SK-N-SH (cell line): ENCODE results near the gene MRAP2. TPM values are rescaled to one million over a fixed set of nuclear protein-coding genes. Genes with fewer than 3 reads are reported as not detected.

Source experiments
- CTCF ChIA-PET: fragments of 300-600, 350-600 bp; formaldehyde crosslinking; extraction: SDS; loops from one replicate; lab custom pipeline; 2021; lab: Yijun Ruan, JAX
- POLR2A ChIA-PET: fragments of 350-600 bp; sonication (Branson Sonifier 250); formaldehyde crosslinking; extraction: SDS; loops from one replicate; lab custom pipeline; 2020; ENCODE audit warnings: antibody characterized with exemption, inconsistent platforms; lab: Yijun Ruan, JAX
- DNase-seq: peaks from one replicate; pipeline ENCODE4 v3.0.0; 2012
- H2AFZ ChIP-seq: fragments of 200-600 bp; sonication (generic); 2 replicates; pipeline ENCODE4 v1.8.1; 2016; ENCODE audit warnings: antibody characterized with exemption, mild to moderate bottlenecking, low read depth
- H3F3A ChIP-seq: fragments of 200-600 bp; sonication (generic); replicated peaks from 2 replicates; pipeline ENCODE3; 2016; ENCODE audit warnings: antibody characterized with exemption, mild to moderate bottlenecking; ENCODE audit not compliant: insufficient read depth
- H3K27ac ChIP-seq, 2 experiments: fragments of 200-500 bp in 1 of 2; fragments of 200-600 bp in 1 of 2; sonication (Bioruptor generic) in 1 of 2; sonication (generic), shearing (Covaris generic) in 1 of 2; 2 replicates each; pipeline versions ENCODE4 v1.5.1 to v1.6.1; 2014 to 2016; ENCODE audit warnings: low read depth in 2 of 2, inconsistent platforms in 1 of 2, low read length in 1 of 2, mild to moderate bottlenecking in 1 of 2, mixed read lengths in 1 of 2
- H3K27me3 ChIP-seq: fragments of 200-600 bp; sonication (generic), shearing (Covaris generic); 2 replicates; pipeline ENCODE4 v1.6.1; 2016; ENCODE audit warnings: mixed run types; ENCODE audit not compliant: insufficient read depth
- H3K36me3 ChIP-seq, 2 experiments: fragments of 200-500 bp in 1 of 2; fragments of 200-600 bp in 1 of 2; sonication (Bioruptor generic) in 1 of 2; sonication (generic) in 1 of 2; replicated peaks in 1 of 2; 2 replicates each; pipeline versions ENCODE3 to v1.5.1; 2014 to 2016; ENCODE audit warnings: low read length in 1 of 2, mild to moderate bottlenecking in 1 of 2; ENCODE audit not compliant: insufficient read depth in 2 of 2, control insufficient read depth in 1 of 2
- H3K4me1 ChIP-seq, 2 experiments: fragments of 200-500 bp in 1 of 2; fragments of 200-600 bp in 1 of 2; sonication (Bioruptor generic) in 1 of 2; sonication (generic), shearing (Covaris generic) in 1 of 2; 2 replicates each; pipeline versions ENCODE4 v1.5.1 to v1.6.1; 2014 to 2016; ENCODE audit warnings: low read depth in 1 of 2, low read length in 1 of 2, mixed run types in 1 of 2; ENCODE audit not compliant: insufficient read depth in 2 of 2, control insufficient read depth in 1 of 2
- H3K4me2 ChIP-seq: fragments of 200-600 bp; sonication (generic), shearing (Covaris generic); 2 replicates; pipeline ENCODE4 v1.6.1; 2017; ENCODE audit warnings: mixed run types
- H3K4me3 ChIP-seq, 2 experiments: fragments of 200-500 bp in 1 of 2; fragments of 200-600 bp in 1 of 2; sonication (Bioruptor generic) in 1 of 2; sonication (generic), shearing (Covaris generic) in 1 of 2; 2 replicates each; pipeline versions ENCODE4 v1.5.1 to v1.8.1; 2014 to 2016; ENCODE audit warnings: low read depth in 2 of 2, inconsistent platforms in 1 of 2, low read length in 1 of 2, mild to moderate bottlenecking in 1 of 2, mixed read lengths in 1 of 2, moderate library complexity in 1 of 2
- H3K79me2 ChIP-seq: fragments of 200-600 bp; sonication (generic); 2 replicates; pipeline ENCODE4 v1.8.1; 2017; ENCODE audit warnings: mild to moderate bottlenecking; ENCODE audit not compliant: insufficient read depth
- H3K9ac ChIP-seq: fragments of 200-600 bp; sonication (generic); 2 replicates; pipeline ENCODE4 v1.6.1; 2017; ENCODE audit warnings: mixed run types
- H3K9me2 ChIP-seq: fragments of 200-600 bp; sonication (generic); 2 replicates; pipeline ENCODE4 v1.6.1; 2017; ENCODE audit warnings: mixed run types
- H3K9me3 ChIP-seq: fragments of 200-600 bp; sonication (generic); 2 replicates; pipeline ENCODE4 v1.6.1; 2017; ENCODE audit warnings: mixed run types, mild to moderate bottlenecking, moderate library complexity
- H4K20me1 ChIP-seq: fragments of 200-600 bp; sonication (generic); 2 replicates; pipeline ENCODE4 v1.6.1; 2017; ENCODE audit warnings: mild to moderate bottlenecking, mixed run types; ENCODE audit not compliant: insufficient read depth
- EZH2phosphoT487 ChIP-seq: fragments of 200-600 bp; sonication (generic); IDR thresholded peaks from 2 replicates; pipeline ENCODE4 v1.6.1; 2017; ENCODE audit warnings: low read depth, mixed run types, mild to moderate bottlenecking, antibody characterized with exemption, moderate library complexity, borderline replicate concordance
- FOSL2 ChIP-seq: IDR thresholded peaks from 2 replicates; pipeline ENCODE4 v1.4.0; 2012; ENCODE audit warnings: low read depth, mild to moderate bottlenecking, moderate library complexity, borderline replicate concordance
- FOXJ3 ChIP-seq: sonication (generic); formaldehyde crosslinking; IDR thresholded peaks from 2 replicates; pipeline ENCODE4 v1.5.1; 2020; ENCODE audit warnings: mild to moderate bottlenecking, missing genetic modification reagents
- FOXM1 ChIP-seq: IDR thresholded peaks from 2 replicates; pipeline ENCODE4 v1.4.0; 2012; ENCODE audit warnings: low read depth, mild to moderate bottlenecking
- GABPA ChIP-seq: IDR thresholded peaks from 2 replicates; pipeline ENCODE4 v1.4.0; 2012; ENCODE audit warnings: low read depth, mild to moderate bottlenecking
- MEF2A ChIP-seq: IDR thresholded peaks from 2 replicates; pipeline ENCODE4 v1.4.0; 2012; ENCODE audit warnings: low read depth, borderline replicate concordance
- NRF1 ChIP-seq: IDR thresholded peaks from 2 replicates; pipeline ENCODE4 v1.6.1; 2012; ENCODE audit warnings: low read depth, mild to moderate bottlenecking, low read length
- RCOR1 ChIP-seq: fragments of 150-350 bp; IDR thresholded peaks from 2 replicates; pipeline ENCODE4 v1.6.1; 2017; ENCODE audit warnings: antibody characterized with exemption, low read length
- RFX5 ChIP-seq: IDR thresholded peaks from 2 replicates; pipeline ENCODE4 v1.6.1; 2012; ENCODE audit warnings: mild to moderate bottlenecking, improper control_type of control experiment, low read length
- SIN3A ChIP-seq: IDR thresholded peaks from 2 replicates; pipeline ENCODE4 v1.6.1; 2012; ENCODE audit warnings: low read depth, mild to moderate bottlenecking, low read length, moderate library complexity, borderline replicate concordance
- SMC3 ChIP-seq: IDR thresholded peaks from 2 replicates; pipeline ENCODE4 v1.6.1; 2012; ENCODE audit warnings: low read depth, low read length, improper control_type of control experiment
- TAF1 ChIP-seq: IDR thresholded peaks from 2 replicates; pipeline ENCODE4 v1.6.1; 2012; ENCODE audit warnings: low read depth, mild to moderate bottlenecking, low read length, moderate library complexity, borderline replicate concordance
- TCF12 ChIP-seq: IDR thresholded peaks from 2 replicates; pipeline ENCODE4 v1.4.0; 2012
- YY1 ChIP-seq: IDR thresholded peaks from 2 replicates; pipeline ENCODE4 v1.4.0; 2012; ENCODE audit warnings: low read depth, mild to moderate bottlenecking
- WGBS: methylation state at CpG from one replicate; pipeline ENCODE4 v1.1.6; 2017; ENCODE audit warnings: low lambda C conversion rate; 5-methylcytosine and 5-hydroxymethylcytosine counted together
- polyA plus RNA-seq, 3 experiments: library from polyadenylated mRNA; depleted of rRNA; stranded (reverse); fragments of >200 nt; gene quantifications; 2 replicates each; pipeline ENCODE4 v1.2.3, GENCODE V29; 2012
- TF ChIP-seq, protein P1 (sequence below): IDR thresholded peaks from 2 replicates; pipeline ENCODE4 v1.6.1; 2012; ENCODE audit warnings: mild to moderate bottlenecking, low read depth, low read length, moderate library complexity
- TF ChIP-seq, protein P2 (sequence below): IDR thresholded peaks from 2 replicates; pipeline ENCODE4 v1.4.0; 2012; ENCODE audit warnings: low read depth, borderline replicate concordance
- TF ChIP-seq, protein P3 (sequence below): IDR thresholded peaks from 2 replicates; pipeline ENCODE4 v1.4.0; 2012; ENCODE audit warnings: low read depth
- TF ChIP-seq, protein P4 (sequence below): IDR thresholded peaks from 2 replicates; pipeline ENCODE4; 2012
- TF ChIP-seq, protein P5 (sequence below): fragments of 150-350 bp; IDR thresholded peaks from 2 replicates; pipeline ENCODE4 v1.6.1; 2017; ENCODE audit warnings: antibody characterized with exemption, low read length, low read depth, borderline replicate concordance

MRAP2 gene
- polyA plus RNA-seq, 1 of the 3 experiments (the other 2 are of a cell fraction): 0.12 TPM

DNA sequence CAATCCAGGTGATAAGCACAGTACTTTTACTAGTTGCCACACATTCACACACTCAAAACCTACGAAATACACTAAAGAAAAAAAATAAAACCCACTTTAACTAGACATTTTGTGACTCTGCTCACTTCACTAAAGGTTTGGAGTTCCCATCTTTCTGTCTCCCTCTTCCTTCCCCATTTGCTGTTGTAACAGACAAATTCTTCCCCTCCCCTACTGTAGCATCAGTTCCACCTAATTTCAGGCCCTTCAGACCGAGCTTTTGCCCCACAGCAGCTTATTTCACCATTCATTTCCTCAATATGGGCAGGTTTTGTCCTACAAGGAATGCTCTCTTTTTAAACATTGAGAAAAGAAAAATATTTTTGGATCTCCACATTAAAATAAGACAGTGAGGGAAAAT, 31.3 kb upstream of the MRAP2 start:
- no peaks in the 10 kb centered on the region for H3K27me3 ChIP-seq
- TF ChIP-seq, protein P1, sequence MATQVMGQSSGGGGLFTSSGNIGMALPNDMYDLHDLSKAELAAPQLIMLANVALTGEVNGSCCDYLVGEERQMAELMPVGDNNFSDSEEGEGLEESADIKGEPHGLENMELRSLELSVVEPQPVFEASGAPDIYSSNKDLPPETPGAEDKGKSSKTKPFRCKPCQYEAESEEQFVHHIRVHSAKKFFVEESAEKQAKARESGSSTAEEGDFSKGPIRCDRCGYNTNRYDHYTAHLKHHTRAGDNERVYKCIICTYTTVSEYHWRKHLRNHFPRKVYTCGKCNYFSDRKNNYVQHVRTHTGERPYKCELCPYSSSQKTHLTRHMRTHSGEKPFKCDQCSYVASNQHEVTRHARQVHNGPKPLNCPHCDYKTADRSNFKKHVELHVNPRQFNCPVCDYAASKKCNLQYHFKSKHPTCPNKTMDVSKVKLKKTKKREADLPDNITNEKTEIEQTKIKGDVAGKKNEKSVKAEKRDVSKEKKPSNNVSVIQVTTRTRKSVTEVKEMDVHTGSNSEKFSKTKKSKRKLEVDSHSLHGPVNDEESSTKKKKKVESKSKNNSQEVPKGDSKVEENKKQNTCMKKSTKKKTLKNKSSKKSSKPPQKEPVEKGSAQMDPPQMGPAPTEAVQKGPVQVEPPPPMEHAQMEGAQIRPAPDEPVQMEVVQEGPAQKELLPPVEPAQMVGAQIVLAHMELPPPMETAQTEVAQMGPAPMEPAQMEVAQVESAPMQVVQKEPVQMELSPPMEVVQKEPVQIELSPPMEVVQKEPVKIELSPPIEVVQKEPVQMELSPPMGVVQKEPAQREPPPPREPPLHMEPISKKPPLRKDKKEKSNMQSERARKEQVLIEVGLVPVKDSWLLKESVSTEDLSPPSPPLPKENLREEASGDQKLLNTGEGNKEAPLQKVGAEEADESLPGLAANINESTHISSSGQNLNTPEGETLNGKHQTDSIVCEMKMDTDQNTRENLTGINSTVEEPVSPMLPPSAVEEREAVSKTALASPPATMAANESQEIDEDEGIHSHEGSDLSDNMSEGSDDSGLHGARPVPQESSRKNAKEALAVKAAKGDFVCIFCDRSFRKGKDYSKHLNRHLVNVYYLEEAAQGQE: no peak
- no peak for TF ChIP-seq RFX5
- TF ChIP-seq SIN3A: no peak
- TF ChIP-seq, protein P2, sequence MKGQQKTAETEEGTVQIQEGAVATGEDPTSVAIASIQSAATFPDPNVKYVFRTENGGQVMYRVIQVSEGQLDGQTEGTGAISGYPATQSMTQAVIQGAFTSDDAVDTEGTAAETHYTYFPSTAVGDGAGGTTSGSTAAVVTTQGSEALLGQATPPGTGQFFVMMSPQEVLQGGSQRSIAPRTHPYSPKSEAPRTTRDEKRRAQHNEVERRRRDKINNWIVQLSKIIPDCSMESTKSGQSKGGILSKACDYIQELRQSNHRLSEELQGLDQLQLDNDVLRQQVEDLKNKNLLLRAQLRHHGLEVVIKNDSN: no peak
- TF ChIP-seq FOXJ3: no peak
- TF ChIP-seq, protein P3, sequence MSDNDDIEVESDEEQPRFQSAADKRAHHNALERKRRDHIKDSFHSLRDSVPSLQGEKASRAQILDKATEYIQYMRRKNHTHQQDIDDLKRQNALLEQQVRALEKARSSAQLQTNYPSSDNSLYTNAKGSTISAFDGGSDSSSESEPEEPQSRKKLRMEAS: no peak
- TF ChIP-seq SMC3: no peak
- TF ChIP-seq GABPA: no peak
- no peak for TF ChIP-seq MEF2A
- TF ChIP-seq, all 33 proteins: peak for 0
- WGBS: 11% methylated on average over 2 of the region's 2 CpGs
- ChIA-PET CTCF (no interaction called here), POLR2A (no interaction called here)
- Histone ChIP-seq H2AFZ (no peak overlapping the region), H3K27ac (no peak overlapping the region; a peak in 1 of 4 replicates), H3K79me2 (no peaks in the 10 kb centered on the region), H3K36me3 (no peaks in the 10 kb centered on the region), H3K9me2 (no peaks in the 10 kb centered on the region), H3F3A (no peaks in the 10 kb centered on the region), H4K20me1 (no peaks in the 10 kb centered on the region), H3K4me1 (peaks cover 0 to 15% of the 10 kb centered on the region in 2 experiments; a peak in 2 of 4 replicates), H3K4me3 (no peak overlapping the region), H3K4me2 (no peak overlapping the region), H3K9me3 (no peaks in the 10 kb centered on the region), H3K9ac (no peak overlapping the region)
- DNase-seq: no peak

DNA sequence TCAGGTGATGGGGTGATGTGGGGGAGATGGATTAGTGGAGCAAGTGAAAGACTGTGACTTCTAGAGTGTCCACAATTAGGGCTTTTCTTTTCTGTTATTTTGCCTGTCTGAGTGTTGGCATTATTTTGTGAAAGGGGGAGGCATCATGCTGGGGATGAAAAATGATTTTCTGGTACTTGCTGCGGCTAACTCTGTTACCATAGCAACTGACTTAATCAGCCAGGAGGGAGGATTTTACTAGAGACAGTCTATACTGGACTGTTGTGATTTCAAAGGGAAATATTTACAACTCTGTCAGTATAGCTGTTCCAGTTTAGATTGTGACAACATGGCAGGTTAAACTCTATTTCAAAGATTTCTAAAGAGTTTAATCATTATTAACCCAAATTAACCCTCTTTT, 30.4 kb upstream of the MRAP2 start:
- no peaks in the 10 kb centered on the region for H3K36me3 ChIP-seq
- no peak for DNase-seq
- H3K4me2 ChIP-seq: no peak overlapping the region
- H3K9me2 ChIP-seq: no peaks in the 10 kb centered on the region
- POLR2A ChIA-PET: no interaction called here
- H2AFZ ChIP-seq: no peak overlapping the region
- H3K79me2 ChIP-seq: no peaks in the 10 kb centered on the region
- peaks cover 0 to 13% of the 10 kb centered on the region in 2 experiments; a peak in 2 of 4 replicates for H3K4me1 ChIP-seq
- TF ChIP-seq EZH2phosphoT487 (no peak), FOXM1 (no peak), FOSL2 (no peak), YY1 (no peak), TAF1 (no peak), RCOR1 (no peak), TCF12 (no peak), MEF2A (no peak), GABPA (no peak), NRF1 (no peak)
- TF ChIP-seq, protein P4, sequence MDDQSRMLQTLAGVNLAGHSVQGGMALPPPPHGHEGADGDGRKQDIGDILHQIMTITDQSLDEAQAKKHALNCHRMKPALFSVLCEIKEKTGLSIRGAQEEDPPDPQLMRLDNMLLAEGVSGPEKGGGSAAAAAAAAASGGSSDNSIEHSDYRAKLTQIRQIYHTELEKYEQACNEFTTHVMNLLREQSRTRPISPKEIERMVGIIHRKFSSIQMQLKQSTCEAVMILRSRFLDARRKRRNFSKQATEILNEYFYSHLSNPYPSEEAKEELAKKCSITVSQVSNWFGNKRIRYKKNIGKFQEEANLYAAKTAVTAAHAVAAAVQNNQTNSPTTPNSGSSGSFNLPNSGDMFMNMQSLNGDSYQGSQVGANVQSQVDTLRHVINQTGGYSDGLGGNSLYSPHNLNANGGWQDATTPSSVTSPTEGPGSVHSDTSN: no peak
- TF ChIP-seq, protein P5, sequence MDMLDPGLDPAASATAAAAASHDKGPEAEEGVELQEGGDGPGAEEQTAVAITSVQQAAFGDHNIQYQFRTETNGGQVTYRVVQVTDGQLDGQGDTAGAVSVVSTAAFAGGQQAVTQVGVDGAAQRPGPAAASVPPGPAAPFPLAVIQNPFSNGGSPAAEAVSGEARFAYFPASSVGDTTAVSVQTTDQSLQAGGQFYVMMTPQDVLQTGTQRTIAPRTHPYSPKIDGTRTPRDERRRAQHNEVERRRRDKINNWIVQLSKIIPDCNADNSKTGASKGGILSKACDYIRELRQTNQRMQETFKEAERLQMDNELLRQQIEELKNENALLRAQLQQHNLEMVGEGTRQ: no peak
- no peak overlapping the region for H3K27ac ChIP-seq
- no peaks in the 10 kb centered on the region for H3K27me3 ChIP-seq
- WGBS: 0% methylated on average over 1 of the region's 1 CpG
- CTCF ChIA-PET: no interaction called here
- no peaks in the 10 kb centered on the region for H4K20me1 ChIP-seq
- H3F3A ChIP-seq: no peaks in the 10 kb centered on the region
- H3K9ac ChIP-seq: no peak overlapping the region
- no peaks in the 10 kb centered on the region for H3K9me3 ChIP-seq
- no peak overlapping the region for H3K4me3 ChIP-seq
